HuH-7 (cell line): ENCODE data around the gene CTBS.
"Not testable (repeated sequence)": the region's sequence is repeated elsewhere in the genome, so short reads cannot be mapped to it uniquely, and the experiment has no call there.

Experiments
- DNase-seq: peaks from one replicate; pipeline ENCODE4 v3.0.0; 2011; ENCODE audit warnings: low spot score

Gene CTBS

GRCh38 chr1:84585803-84586202 lies 11.6 kb upstream of the CTBS start:
- DNase-seq, result no peak

GRCh38 chr1:84584126-84584525 lies 9.9 kb upstream of the CTBS start:
- no peak for DNase-seq

GRCh38 chr1:84583648-84584047 lies 9.4 kb upstream of the CTBS start:
- DNase-seq, result no peak

GRCh38 chr1:84582802-84583587 lies 8.8 kb upstream of the CTBS start:
- no peak for DNase-seq

DNA sequence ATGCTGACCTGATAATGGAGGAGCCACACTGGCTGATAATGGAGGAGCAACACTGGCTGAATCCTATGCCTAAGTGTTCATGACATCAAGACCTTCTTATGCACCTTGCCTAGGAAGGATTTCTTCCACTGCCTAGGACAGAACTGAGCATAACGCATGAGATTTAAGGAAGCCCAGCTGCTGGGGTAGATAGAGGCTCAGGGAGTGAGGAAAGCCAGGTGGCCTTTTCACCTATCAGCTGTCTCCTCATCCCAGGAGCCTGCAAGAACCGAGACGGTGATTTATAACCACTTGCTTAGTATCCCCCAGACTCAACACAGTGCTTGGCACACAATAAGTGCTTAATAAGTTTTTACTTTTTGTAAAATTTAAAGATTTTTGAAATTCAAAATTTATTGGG lies 7.4 kb upstream of the CTBS start:
- DNase-seq, result no peak

DNA sequence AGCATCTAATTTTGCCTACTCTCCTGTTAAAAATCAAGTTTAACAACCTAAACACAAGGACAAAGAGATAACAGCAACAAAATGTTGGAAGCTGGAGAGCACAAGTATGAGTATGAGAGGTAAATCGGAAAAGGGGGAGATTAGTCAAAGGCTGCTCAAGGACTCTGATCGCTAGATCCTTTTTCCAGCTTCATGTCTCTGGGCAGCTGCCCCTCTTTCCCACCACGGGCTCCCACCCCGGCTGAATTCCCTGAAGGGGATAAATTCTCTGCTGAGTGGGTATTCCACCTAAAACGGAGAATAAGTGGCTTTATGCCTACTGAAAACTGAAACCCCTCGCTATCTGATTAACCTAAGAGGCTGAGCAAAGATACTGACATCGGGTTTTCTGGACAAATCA lies 696 bp upstream of the CTBS start:
- DNase-seq, result no peak

- no peak for DNase-seq
Measured at GRCh38 chr1:84573481-84573966, 716 bp downstream of the CTBS start.

DNA sequence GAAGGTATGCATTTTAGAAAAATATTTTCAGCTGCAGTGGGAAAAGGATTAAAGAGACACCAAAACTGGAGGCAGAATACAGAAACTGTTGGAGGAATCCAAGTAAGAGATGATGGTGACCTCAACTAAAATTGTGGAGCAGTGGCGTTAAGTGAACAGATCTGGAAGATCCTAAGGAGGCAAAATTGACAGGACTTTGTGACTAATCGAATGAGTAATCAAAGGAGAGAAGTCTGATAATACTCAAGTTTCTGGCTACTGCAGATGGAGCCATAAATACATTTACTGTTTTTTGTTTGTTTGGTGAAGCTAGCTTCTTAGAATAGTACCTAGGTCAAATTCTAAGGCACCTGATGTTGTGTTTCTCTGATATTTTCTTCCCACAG lies 3.1 kb downstream of the CTBS start:
- no peak for DNase-seq

DNA sequence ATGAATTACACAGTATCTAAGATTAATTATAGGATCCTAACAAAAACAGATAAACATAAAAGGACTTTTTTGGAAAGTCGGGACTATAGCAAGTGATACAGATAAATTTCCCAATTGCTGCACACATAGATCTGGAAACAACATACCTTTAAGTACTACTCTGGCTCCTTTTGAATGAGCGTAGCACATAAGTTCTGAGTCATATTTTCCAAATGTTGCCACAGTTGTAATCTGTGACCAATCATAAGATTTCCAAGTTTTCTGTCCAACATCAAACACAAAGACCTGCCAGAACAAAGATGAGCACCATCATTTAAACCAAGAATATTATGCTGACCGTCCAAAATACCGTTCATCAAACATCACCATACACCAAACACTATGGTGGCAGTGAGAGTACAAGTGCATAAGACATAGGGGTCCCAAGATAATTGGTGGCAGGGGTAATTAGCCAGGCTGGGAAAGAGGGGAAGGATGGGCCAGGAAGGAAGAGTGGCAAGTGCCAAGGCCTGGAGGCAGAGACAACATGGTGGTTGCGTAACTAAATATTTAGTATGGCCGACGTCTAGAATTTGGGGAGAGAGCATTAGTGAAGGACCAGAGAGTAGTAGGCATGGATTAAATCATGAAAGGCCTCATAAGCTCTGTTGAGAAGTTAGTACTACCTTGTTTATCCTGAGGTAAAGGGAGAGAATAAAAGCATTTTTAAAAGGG lies 3.6 kb downstream of the CTBS start:
- no peak for DNase-seq

GRCh38 chr1:84569216-84569615 lies 5.0 kb downstream of the CTBS start:
- no peak for DNase-seq

DNA sequence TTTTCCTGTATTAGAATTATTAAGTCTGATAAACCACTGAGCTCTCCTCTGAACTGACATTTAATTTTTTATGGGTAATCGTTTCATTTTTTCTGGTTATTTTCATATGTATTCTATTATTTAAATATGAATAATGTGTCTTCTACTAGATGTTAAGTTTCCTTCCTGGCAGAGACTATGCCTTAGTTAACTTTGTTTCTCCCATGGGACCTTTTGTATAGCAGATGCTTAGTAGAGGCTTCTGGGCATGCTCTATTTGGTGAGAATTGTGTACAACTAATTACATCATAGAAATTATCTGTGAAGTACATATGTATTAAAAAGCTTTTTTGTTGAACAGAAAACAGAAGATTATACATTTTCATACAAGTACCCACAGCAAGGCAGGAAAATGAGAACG lies 23.4 kb downstream of the CTBS start:
- DNase-seq, result no peak

GRCh38 chr1:84541679-84542078 lies 32.6 kb downstream of the CTBS start:
- no peak for DNase-seq

- DNase-seq, result no peak
Measured at GRCh38 chr1:84540759-84541158, 33.5 kb downstream of the CTBS start.

DNA sequence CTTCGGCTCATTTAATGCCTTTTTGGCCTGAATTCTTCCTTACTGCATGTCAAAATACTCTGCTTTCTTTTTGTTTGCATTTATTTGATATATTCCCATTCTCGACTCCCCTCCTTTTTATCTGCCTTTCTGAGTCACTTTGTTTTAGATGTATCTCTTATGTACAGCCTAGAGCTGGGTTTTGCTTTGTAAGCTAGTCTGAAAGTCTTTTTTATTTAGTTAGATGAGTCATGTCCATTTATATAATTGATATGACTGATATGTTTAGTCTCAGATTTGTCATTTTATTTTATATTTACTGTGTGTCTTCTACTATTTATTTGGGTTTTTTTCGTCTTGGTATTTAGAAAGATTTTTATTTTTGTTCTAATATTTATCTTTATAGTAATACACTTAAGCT lies 34.3 kb downstream of the CTBS start:
- no peak for DNase-seq

DNA sequence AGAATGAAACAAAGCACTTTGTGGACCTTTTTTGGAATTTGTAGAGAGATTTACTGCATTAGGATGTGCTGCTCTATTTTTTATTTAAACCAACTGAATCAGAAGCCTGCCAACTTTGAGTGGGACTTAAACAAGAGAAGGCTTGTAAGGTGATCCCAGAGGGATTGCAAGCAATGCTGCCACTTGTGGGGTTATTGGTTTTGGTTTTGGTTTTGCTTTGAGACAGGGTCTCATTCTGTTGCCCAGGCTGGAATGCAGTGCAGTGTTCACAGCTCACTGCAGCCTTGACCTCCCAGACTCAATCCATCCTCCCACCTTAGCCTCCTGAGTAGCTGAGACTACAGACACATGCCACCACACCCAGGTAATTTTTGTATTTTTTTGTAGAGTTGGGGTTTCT lies 35.6 kb downstream of the CTBS start:
- DNase-seq, result no peak

- DNase-seq, result no peak
Measured at GRCh38 chr1:84525779-84526178, 48.5 kb downstream of the CTBS start.

- no peak for DNase-seq
Measured at GRCh38 chr1:84524590-84524989, 49.6 kb downstream of the CTBS start.

- no peak for DNase-seq
Measured at GRCh38 chr1:84510668-84511067, 63.6 kb downstream of the CTBS start.

DNA sequence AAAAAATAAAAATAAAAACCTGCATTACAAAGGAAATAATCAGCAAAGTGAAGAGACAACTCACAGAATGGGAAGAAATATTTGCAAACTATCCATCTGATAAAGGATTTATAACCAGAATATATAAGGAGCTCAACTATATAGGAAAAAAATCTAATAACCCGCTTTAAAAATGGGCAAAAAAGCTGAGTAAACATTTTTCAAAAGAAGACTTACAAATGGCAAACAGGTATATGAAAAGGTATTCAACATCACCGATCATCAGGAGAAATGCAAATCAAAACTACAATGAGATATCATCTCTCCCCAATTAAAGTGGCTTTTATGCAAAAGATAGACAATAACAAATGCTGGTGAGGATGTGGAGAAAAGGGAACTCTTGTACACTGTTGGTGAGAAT lies 64.1 kb downstream of the CTBS start:
- DNase-seq, result no peak

GRCh38 chr1:84509029-84509428 lies 65.2 kb downstream of the CTBS start:
- no peak for DNase-seq

- DNase-seq, result no peak
Measured at GRCh38 chr1:84508510-84508909, 65.7 kb downstream of the CTBS start.

GRCh38 chr1:84507887-84508286 lies 66.4 kb downstream of the CTBS start:
- DNase-seq, result not testable (repeated sequence)

DNA sequence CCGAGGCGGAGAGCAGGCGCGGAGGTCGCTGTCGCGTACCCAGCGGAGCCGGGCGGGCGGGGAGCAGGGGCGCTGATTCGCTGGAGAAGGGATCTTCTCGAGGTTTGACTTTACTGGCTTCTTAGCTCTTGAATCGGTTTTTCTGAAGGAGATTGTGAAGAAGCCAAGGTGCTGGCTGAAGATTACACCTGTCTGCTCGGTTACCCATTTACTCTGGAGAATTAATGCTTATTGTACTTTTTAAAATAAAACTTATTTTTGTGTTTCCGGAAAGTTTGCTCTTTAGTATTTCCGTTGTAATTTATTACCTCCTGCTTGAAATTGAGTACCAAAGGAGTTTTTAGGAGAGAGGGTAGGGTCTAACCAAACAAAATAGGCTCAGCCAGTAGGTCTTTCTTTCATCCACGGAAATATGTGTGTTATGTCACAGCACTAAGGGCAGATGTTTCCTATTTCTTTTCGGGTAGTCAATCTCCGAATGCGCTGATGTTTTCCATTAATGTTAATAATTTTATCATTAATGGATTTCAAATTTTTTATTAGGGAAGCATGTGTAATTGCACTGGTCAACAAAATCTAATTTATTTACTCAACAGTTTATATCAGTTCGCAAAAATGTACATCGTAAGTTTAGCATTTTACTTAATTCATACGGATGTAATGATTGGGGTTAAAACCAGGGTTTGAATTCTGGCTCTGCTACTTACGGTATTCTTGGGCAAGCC lies 67.3 kb downstream of the CTBS start:
- no peak for DNase-seq
